ENCODE data around the gene ELOA.
"Not testable (repeated sequence)": the region's sequence is repeated elsewhere in the genome, so short reads cannot be mapped to it uniquely, and the experiment has no call there.

The ELOA gene

GRCh38 chr1:23799570-23800399 lies 56.5 kb downstream of the ELOA start:
- Histone ChIP-seq H3K36me3 (ENCODE audit: control insufficient read depth, insufficient read depth, low read length) (no peaks in the 10 kb centered on the region), H2AFZ (peak overlapping the region; percentile 65), H3K27me3 (ENCODE audit: control insufficient read depth, insufficient read depth, low read length) (no peaks in the 10 kb centered on the region), H3K9me3 (ENCODE audit: control insufficient read depth, low read length) (no peaks in the 10 kb centered on the region), H3K4me1 (peaks cover 10% of the 10 kb centered on the region), H3K4me2 (ENCODE audit: low read length) (peak overlapping the region; percentile 99), H3K9ac (no peak overlapping the region), H3K27ac (peak overlapping the region; percentile 81), H3K79me2 (no peaks in the 10 kb centered on the region), H3K4me3 (ENCODE audit: low read depth, low read length) (peak overlapping the region; percentile 97)
- TF ChIP-seq, protein P1, sequence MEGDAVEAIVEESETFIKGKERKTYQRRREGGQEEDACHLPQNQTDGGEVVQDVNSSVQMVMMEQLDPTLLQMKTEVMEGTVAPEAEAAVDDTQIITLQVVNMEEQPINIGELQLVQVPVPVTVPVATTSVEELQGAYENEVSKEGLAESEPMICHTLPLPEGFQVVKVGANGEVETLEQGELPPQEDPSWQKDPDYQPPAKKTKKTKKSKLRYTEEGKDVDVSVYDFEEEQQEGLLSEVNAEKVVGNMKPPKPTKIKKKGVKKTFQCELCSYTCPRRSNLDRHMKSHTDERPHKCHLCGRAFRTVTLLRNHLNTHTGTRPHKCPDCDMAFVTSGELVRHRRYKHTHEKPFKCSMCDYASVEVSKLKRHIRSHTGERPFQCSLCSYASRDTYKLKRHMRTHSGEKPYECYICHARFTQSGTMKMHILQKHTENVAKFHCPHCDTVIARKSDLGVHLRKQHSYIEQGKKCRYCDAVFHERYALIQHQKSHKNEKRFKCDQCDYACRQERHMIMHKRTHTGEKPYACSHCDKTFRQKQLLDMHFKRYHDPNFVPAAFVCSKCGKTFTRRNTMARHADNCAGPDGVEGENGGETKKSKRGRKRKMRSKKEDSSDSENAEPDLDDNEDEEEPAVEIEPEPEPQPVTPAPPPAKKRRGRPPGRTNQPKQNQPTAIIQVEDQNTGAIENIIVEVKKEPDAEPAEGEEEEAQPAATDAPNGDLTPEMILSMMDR (IDR thresholded peaks at IDR 0.05), result no peak

DNA sequence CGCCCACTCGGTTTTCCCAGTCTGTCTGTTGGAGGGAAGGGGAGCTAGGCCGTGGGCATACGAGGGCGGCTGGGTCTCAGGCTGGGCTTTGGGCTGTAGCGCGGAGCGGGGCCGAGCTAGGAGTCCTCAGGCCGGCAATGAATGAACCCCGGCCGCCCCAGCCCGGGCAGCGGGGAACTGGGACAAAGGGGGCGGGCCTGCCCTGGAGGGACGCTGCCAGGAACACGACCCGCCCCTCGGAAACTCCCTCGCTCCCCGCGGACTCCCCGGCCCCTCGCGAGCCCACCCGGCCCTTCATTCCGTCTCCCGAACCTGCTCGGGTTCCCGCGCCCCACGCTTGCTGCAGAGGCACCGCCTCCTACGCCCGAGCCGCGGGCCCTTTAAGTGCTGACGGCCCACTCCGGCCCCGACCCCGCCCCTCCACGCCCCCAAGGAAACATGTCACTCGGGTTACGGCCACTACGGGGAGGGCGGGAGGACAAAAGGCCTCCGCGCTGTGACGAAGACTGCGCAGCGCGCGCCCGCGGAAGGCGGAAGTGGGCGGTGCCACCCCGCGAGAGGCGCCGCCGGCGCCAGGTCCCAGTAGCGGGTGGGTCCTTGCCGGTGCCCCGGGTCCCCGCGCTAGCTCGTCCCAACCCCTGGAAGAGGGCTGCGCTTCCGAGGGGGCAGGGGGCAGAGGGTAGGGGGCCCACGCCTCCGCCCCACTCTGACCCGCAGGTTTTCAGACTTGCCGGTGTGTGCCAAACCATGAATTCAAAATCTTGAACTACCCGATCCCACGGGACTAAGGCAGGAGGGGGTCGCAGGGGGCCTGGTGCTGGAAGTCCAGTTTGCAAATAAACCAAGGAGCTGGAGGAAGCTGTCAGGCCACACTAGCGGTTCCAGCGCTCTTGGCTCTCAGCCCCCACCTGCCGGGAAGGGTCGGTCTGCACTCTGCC lies 57.4 kb downstream of the ELOA start, which contains the start of gene GALE:
GALE (minus strand) TSS at position 355 of the 938 bp plus-strand sequence. CDS start 1,747 bp downstream, outside the sequence.
- no peaks in the 10 kb centered on the region for H3K9me3 ChIP-seq (ENCODE audit: control insufficient read depth, low read length)
- H3K4me2 ChIP-seq (ENCODE audit: low read length), result peak within 1 kb of the TSS; percentile 99
- H3K4me3 ChIP-seq (ENCODE audit: low read depth, low read length), result peak within 1 kb of the TSS; percentile 97
- peaks cover 10% of the 10 kb centered on the region for H3K4me1 ChIP-seq
- H3K27ac ChIP-seq, result peak within 1 kb of the TSS; percentile 81
- H2AFZ ChIP-seq, result peak within 1 kb of the TSS; percentile 65
- no peak within 1 kb of the TSS for H3K9ac ChIP-seq
- H3K79me2 ChIP-seq, result no peaks in the 10 kb centered on the region
- H3K36me3 ChIP-seq (ENCODE audit: control insufficient read depth, insufficient read depth, low read length), result no peaks in the 10 kb centered on the region
- TF ChIP-seq, protein P1 (IDR thresholded peaks at IDR 0.05), result peak; percentile 10
- H3K27me3 ChIP-seq (ENCODE audit: control insufficient read depth, insufficient read depth, low read length), result no peaks in the 10 kb centered on the region

GRCh38 chr1:23801338-23801748 lies 58.1 kb downstream of the ELOA start:
- Histone ChIP-seq H3K4me1 (peaks cover 10% of the 10 kb centered on the region), H3K27me3 (ENCODE audit: control insufficient read depth, insufficient read depth, low read length) (no peaks in the 10 kb centered on the region), H3K9ac (no peak overlapping the region), H3K27ac (peak overlapping the region; percentile 81), H3K79me2 (no peaks in the 10 kb centered on the region), H3K4me2 (ENCODE audit: low read length) (peak overlapping the region; percentile 99), H3K36me3 (ENCODE audit: control insufficient read depth, insufficient read depth, low read length) (no peaks in the 10 kb centered on the region), H3K9me3 (ENCODE audit: control insufficient read depth, low read length) (no peaks in the 10 kb centered on the region), H2AFZ (peak overlapping the region; percentile 65), H3K4me3 (ENCODE audit: low read depth, low read length) (peak overlapping the region; percentile 97)
- TF ChIP-seq, protein P1 (IDR thresholded peaks at IDR 0.05), result no peak

- TF ChIP-seq, protein P1 (IDR thresholded peaks at IDR 0.05), result no peak
- Histone ChIP-seq H3K4me2 (ENCODE audit: low read length) (peak overlapping the region; percentile 99), H3K9me3 (ENCODE audit: control insufficient read depth, low read length) (no peaks in the 10 kb centered on the region), H3K36me3 (ENCODE audit: control insufficient read depth, insufficient read depth, low read length) (no peaks in the 10 kb centered on the region), H3K4me3 (ENCODE audit: low read depth, low read length) (peak overlapping the region; percentile 97), H3K9ac (no peak overlapping the region), H2AFZ (no peak overlapping the region), H3K27ac (no peak overlapping the region), H3K79me2 (no peaks in the 10 kb centered on the region), H3K4me1 (peaks cover 8% of the 10 kb centered on the region), H3K27me3 (ENCODE audit: control insufficient read depth, insufficient read depth, low read length) (no peaks in the 10 kb centered on the region)
Observed at GRCh38 chr1:23801876-23802275, 58.6 kb downstream of the ELOA start.

- H3K9ac ChIP-seq; H3K27me3 ChIP-seq (ENCODE audit: control insufficient read depth, insufficient read depth, low read length); H3K4me1 ChIP-seq; H3K9me3 ChIP-seq (ENCODE audit: control insufficient read depth, low read length); H3K79me2 ChIP-seq; H3K27ac ChIP-seq; H3K36me3 ChIP-seq (ENCODE audit: control insufficient read depth, insufficient read depth, low read length); H2AFZ ChIP-seq; H3K4me3 ChIP-seq (ENCODE audit: low read depth, low read length): not testable (repeated sequence)
- H3K4me2 ChIP-seq (ENCODE audit: low read length), result peak overlapping the region; percentile 24
Observed at GRCh38 chr1:23802809-23803342, 59.6 kb downstream of the ELOA start.

All from parathyroid adenoma (tissue), 2 donors.